GM18511 (cell line): ENCODE results near the gene STARD7.

Experiments
- ATAC-seq: cut with Tn5 transposase; IDR thresholded peaks from one replicate; pipeline ENCODE4 v1.9.1; 2021; ENCODE audit warnings: mild to moderate bottlenecking, moderate library complexity; ENCODE audit not compliant: unreplicated experiment

Gene STARD7

GRCh38 chr2:96198921-96199320 lies 9.7 kb downstream of the STARD7 start:
- ATAC-seq: no peak

- ATAC-seq: no peak
Observed at GRCh38 chr2:96197546-96198255, 10.9 kb downstream of the STARD7 start.

- ATAC-seq: no peak
Observed at GRCh38 chr2:96195410-96196066, 13.1 kb downstream of the STARD7 start.

- ATAC-seq: no peak
Observed at GRCh38 chr2:96191937-96192670, 16.5 kb downstream of the STARD7 start.

- ATAC-seq: no peak
Observed at GRCh38 chr2:96188821-96189526, 19.7 kb downstream of the STARD7 start.

GRCh38 chr2:96186562-96186961 lies 22.1 kb downstream of the STARD7 start:
- no peak for ATAC-seq

GRCh38 chr2:96185516-96185915 lies 23.1 kb downstream of the STARD7 start:
- ATAC-seq: no peak

GRCh38 chr2:96184989-96185388 lies 23.6 kb downstream of the STARD7 start:
- no peak for ATAC-seq

GRCh38 chr2:96184188-96184587 lies 24.4 kb downstream of the STARD7 start:
- no peak for ATAC-seq

- no peak for ATAC-seq
Observed at GRCh38 chr2:96181529-96181928, 27.1 kb downstream of the STARD7 start.

- no peak for ATAC-seq
Observed at GRCh38 chr2:96180521-96180920, 28.1 kb downstream of the STARD7 start.

- no peak for ATAC-seq
Observed at GRCh38 chr2:96180002-96180401, 28.6 kb downstream of the STARD7 start.

- no peak for ATAC-seq
Observed at GRCh38 chr2:96176661-96177060, 32.0 kb downstream of the STARD7 start.

GRCh38 chr2:96175951-96176350 lies 32.7 kb downstream of the STARD7 start:
- no peak for ATAC-seq

GRCh38 chr2:96174251-96175144 lies 34.1 kb downstream of the STARD7 start:
- peak; percentile 86 for ATAC-seq

- no peak for ATAC-seq
Observed at GRCh38 chr2:96171831-96172230, 36.8 kb downstream of the STARD7 start.

GRCh38 chr2:96170626-96171025 lies 38.0 kb downstream of the STARD7 start:
- ATAC-seq: no peak

- ATAC-seq: no peak
Observed at GRCh38 chr2:96169868-96170507, 38.6 kb downstream of the STARD7 start.

- ATAC-seq: no peak
Observed at GRCh38 chr2:96167407-96168013, 41.1 kb downstream of the STARD7 start.
